A673 (cell line): ENCODE measurements around the gene RBM46. TPM values are rescaled to one million over a fixed set of nuclear protein-coding genes. Genes with fewer than 3 reads are reported as not detected.

Experiments
- BruUV-seq: library from RNA; stranded (reverse); fragments of 400-500 nt; replicated peaks from 2 replicates; lab custom pipeline; 2021; lab: Mats Ljungman, UMichigan
- CTCF ChIA-PET: fragments of 300-600 bp; sonication (Branson Sonifier 250); formaldehyde crosslinking; loops from one replicate; lab custom pipeline; 2022; ENCODE audit warnings: antibody characterized with exemption; lab: Charles Lee
- POLR2A ChIA-PET: fragments of 300-600 bp; sonication (Branson Sonifier 250); formaldehyde crosslinking; loops from one replicate; lab custom pipeline; 2022; ENCODE audit warnings: antibody characterized with exemption; ENCODE audit not compliant: low non-redundant PET; lab: Charles Lee
- DNase-seq: peaks from one replicate; pipeline ENCODE4 v3.0.0-alpha.2; 2015; ENCODE audit warnings: low spot score
- H3K27ac ChIP-seq: fragments of 200-600 bp; sonication (generic); 2 replicates; pipeline ENCODE4 v1.5.1; 2016; ENCODE audit warnings: mixed run types, low read depth, mild to moderate bottlenecking, mixed read lengths, antibody characterized with exemption, low read length; ENCODE audit not compliant: poor library complexity, severe bottlenecking
- H3K27me3 ChIP-seq: fragments of 200-600 bp; sonication (generic); replicated peaks from 2 replicates; pipeline ENCODE4 v1.6.1; 2017; ENCODE audit warnings: mixed run types, low read depth, mild to moderate bottlenecking, mixed read lengths, antibody characterized with exemption, low read length; ENCODE audit not compliant: insufficient read depth, poor library complexity
- H3K36me3 ChIP-seq: fragments of 200-600 bp; sonication (generic); 2 replicates; pipeline ENCODE4 v1.6.1; 2016; ENCODE audit warnings: mixed run types, mild to moderate bottlenecking, mixed read lengths, antibody characterized with exemption, low read length; ENCODE audit not compliant: insufficient read depth, poor library complexity, severe bottlenecking
- H3K4me1 ChIP-seq: fragments of 200-600 bp; sonication (generic); 2 replicates; pipeline ENCODE4 v1.6.1; 2017; ENCODE audit warnings: mixed run types, mild to moderate bottlenecking, mixed read lengths, antibody characterized with exemption, low read length; ENCODE audit not compliant: insufficient read depth, poor library complexity, severe bottlenecking
- H3K4me3 ChIP-seq: fragments of 200-600 bp; sonication (generic); 2 replicates; pipeline ENCODE4 v1.5.1; 2016; ENCODE audit warnings: low read depth, mixed run types, mild to moderate bottlenecking, mixed read lengths, low read length; ENCODE audit not compliant: poor library complexity, severe bottlenecking
- H3K9me3 ChIP-seq: fragments of 200-600 bp; sonication (generic); 2 replicates; pipeline ENCODE4 v1.6.1; 2016; ENCODE audit warnings: mixed run types, low read depth, mild to moderate bottlenecking, mixed read lengths, antibody characterized with exemption, low read length; ENCODE audit not compliant: poor library complexity, severe bottlenecking
- EZH2 ChIP-seq: fragments of 200-600 bp; sonication (generic); IDR thresholded peaks from 2 replicates; pipeline ENCODE4 v1.6.1; 2017; ENCODE audit warnings: borderline replicate concordance, low read depth, mild to moderate bottlenecking, mixed read lengths, antibody characterized with exemption, low read length; ENCODE audit not compliant: poor library complexity, severe bottlenecking
- intact Hi-C: fragments of 100-400 bp; cut with micrococcal nuclease; formaldehyde crosslinking; loops from one replicate; pipeline ENCODE4 v1.10.0; 2022; ENCODE audit not compliant: unreplicated experiment
- total RNA-seq: library from RNA; stranded (reverse); gene quantifications from 2 replicates; pipeline ENCODE4 v1.2.3, GENCODE V29; 2021
- TF ChIP-seq, protein P1 (sequence below): fragments of 300-800, 200-600 bp; sonication (generic); conservative IDR thresholded peaks from 2 replicates; pipeline ENCODE4 v1.5.1; 2017; ENCODE audit warnings: low read depth, mild to moderate bottlenecking, antibody characterized with exemption, low read length, moderate library complexity, mixed read lengths

RBM46 gene
- total RNA-seq, 1 experiment from 2014 or later, result 0.24 TPM

- intact Hi-C loops, result no loop called here
- no peak for DNase-seq
- no TSS peak for BruUV-seq
- ChIA-PET CTCF (no interaction called here), POLR2A (no interaction called here)
- Histone ChIP-seq H3K4me1 (no peaks in the 10 kb centered on the region), H3K36me3 (no peaks in the 10 kb centered on the region), H3K27me3 (no peaks in the 10 kb centered on the region), H3K4me3 (no peak overlapping the region), H3K9me3 (no peaks in the 10 kb centered on the region), H3K27ac (no peak overlapping the region)
- TF ChIP-seq EZH2, result no peak
- TF ChIP-seq, protein P1, sequence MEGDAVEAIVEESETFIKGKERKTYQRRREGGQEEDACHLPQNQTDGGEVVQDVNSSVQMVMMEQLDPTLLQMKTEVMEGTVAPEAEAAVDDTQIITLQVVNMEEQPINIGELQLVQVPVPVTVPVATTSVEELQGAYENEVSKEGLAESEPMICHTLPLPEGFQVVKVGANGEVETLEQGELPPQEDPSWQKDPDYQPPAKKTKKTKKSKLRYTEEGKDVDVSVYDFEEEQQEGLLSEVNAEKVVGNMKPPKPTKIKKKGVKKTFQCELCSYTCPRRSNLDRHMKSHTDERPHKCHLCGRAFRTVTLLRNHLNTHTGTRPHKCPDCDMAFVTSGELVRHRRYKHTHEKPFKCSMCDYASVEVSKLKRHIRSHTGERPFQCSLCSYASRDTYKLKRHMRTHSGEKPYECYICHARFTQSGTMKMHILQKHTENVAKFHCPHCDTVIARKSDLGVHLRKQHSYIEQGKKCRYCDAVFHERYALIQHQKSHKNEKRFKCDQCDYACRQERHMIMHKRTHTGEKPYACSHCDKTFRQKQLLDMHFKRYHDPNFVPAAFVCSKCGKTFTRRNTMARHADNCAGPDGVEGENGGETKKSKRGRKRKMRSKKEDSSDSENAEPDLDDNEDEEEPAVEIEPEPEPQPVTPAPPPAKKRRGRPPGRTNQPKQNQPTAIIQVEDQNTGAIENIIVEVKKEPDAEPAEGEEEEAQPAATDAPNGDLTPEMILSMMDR, result no peak
Observed at GRCh38 chr4:154838155-154838554, 57.1 kb downstream of the RBM46 start.

DNA sequence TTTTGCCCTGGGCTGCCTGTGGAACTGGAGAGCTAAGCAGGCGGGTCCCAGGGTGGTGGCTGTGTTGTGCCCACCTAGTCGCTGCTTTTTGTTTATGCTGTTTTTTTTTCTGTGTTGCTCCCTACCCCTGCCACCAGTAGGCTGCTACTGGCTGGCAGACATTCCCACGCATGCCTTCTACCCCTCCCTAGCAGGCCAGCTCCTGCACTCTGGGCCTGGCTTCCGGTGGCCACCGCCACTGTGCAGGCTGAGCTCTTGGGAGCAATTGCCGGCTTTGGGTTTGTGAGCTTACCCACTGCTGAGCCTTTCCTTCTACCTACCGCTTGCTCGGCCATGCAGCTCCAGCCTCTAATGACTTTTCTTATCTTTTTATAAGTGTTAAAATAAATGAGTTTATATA lies 57.6 kb downstream of the RBM46 start:
- Histone ChIP-seq H3K27ac (no peak overlapping the region), H3K4me3 (no peak overlapping the region), H3K4me1 (no peaks in the 10 kb centered on the region), H3K27me3 (no peaks in the 10 kb centered on the region), H3K9me3 (no peaks in the 10 kb centered on the region), H3K36me3 (no peaks in the 10 kb centered on the region)
- TF ChIP-seq, protein P1, result no peak
- no peak for TF ChIP-seq EZH2
- DNase-seq, result no peak
- ChIA-PET POLR2A (no interaction called here), CTCF (no interaction called here)
- intact Hi-C loops, result no loop called here
- no TSS peak for BruUV-seq

DNA sequence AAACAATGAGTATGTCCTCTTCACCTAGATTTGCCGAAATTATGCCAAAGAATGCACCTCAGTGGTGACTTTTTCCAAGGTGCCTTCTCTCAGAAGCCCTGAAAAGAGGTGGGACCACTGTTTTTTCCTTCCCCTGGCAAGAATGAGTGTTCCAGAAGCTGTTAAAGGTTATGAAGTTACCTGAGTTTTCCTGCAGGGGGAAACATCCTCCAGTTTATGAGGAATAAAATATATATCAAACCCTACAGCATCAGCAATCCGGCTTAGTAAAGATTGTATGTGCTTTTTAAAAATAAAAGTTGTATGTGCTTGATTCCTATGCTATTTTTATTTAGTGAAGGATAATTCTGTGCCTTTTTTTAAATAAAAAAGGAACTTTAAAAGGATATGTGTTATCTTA lies 73.3 kb downstream of the RBM46 start:
- no TSS peak for BruUV-seq
- ChIA-PET CTCF (no interaction called here), POLR2A (no interaction called here)
- Histone ChIP-seq H3K36me3 (no peaks in the 10 kb centered on the region), H3K4me3 (no peak overlapping the region), H3K4me1 (no peaks in the 10 kb centered on the region), H3K9me3 (no peaks in the 10 kb centered on the region), H3K27ac (no peak overlapping the region), H3K27me3 (no peaks in the 10 kb centered on the region)
- intact Hi-C loops, result loop anchor here (1.0 to 5.0 kb wide), 2 partner anchors 503 to 517 kb away; no protein-coding TSS in a partner anchor
- no peak for TF ChIP-seq EZH2
- TF ChIP-seq, protein P1, result peak; percentile 39; the same call in 1 of the 2 replicates
- DNase-seq, result peak; percentile 21
